SK-N-SH treated with all-trans-retinoic acid at 6 μM for 48 hours (cell line): ENCODE data around the gene SQSTM1.

ENCODE experiments used
- ATAC-seq: fragments of 200-7000 bp; cut with Tn5 transposase; 3 replicates; pipeline ENCODE4 v1.9.1; 2020; ENCODE audit warnings: mild to moderate bottlenecking, moderate library complexity
- BACH2 ChIP-seq: fragments of 250-450 bp; sonication (Bioruptor Pico); IDR thresholded peaks from 2 replicates; pipeline ENCODE4 v1.9.0; 2021; ENCODE audit warnings: mild to moderate bottlenecking, borderline replicate concordance
- CREB5 ChIP-seq: fragments of 250-450 bp; sonication (Bioruptor Pico); IDR thresholded peaks from 2 replicates; pipeline ENCODE4 v1.5.1; 2020; ENCODE audit warnings: low read depth, mild to moderate bottlenecking, moderate library complexity
- CSDC2 ChIP-seq: fragments of 250-450 bp; sonication (Bioruptor Pico); IDR thresholded peaks from 2 replicates; pipeline ENCODE4 v1.5.0; 2020; ENCODE audit warnings: mild to moderate bottlenecking, moderate library complexity
- CSRNP3 ChIP-seq: fragments of 250-450 bp; sonication (Bioruptor Pico); IDR thresholded peaks from 2 replicates; pipeline ENCODE4 v1.5.1; 2021; ENCODE audit warnings: mild to moderate bottlenecking, moderate library complexity
- ESRRG ChIP-seq: fragments of 250-450 bp; sonication (Bioruptor Pico); IDR thresholded peaks from 2 replicates; pipeline ENCODE4 v1.6.1; 2021; ENCODE audit warnings: mild to moderate bottlenecking
- GLIS3 ChIP-seq: fragments of 250-450 bp; sonication (Bioruptor Pico); IDR thresholded peaks from 2 replicates; pipeline ENCODE4 v1.5.0; 2020; ENCODE audit warnings: mild to moderate bottlenecking, moderate library complexity
- OSR1 ChIP-seq: fragments of 250-450 bp; sonication (Bioruptor Pico); IDR thresholded peaks from 2 replicates; pipeline ENCODE4 v1.8.0; 2022; ENCODE audit warnings: moderate library complexity, mild to moderate bottlenecking, inconsistent platforms
- PATZ1 ChIP-seq: fragments of 250-450 bp; sonication (Bioruptor Pico); IDR thresholded peaks from 2 replicates; pipeline ENCODE4 v1.8.0; 2020; ENCODE audit warnings: mild to moderate bottlenecking, moderate library complexity, borderline replicate concordance
- PPARA ChIP-seq: fragments of 250-450 bp; sonication (Bioruptor Pico); IDR thresholded peaks from 2 replicates; pipeline ENCODE4 v1.5.0; 2020; ENCODE audit warnings: mild to moderate bottlenecking, borderline replicate concordance
- RARB ChIP-seq: fragments of 250-450 bp; sonication (Bioruptor Pico); IDR thresholded peaks from 2 replicates; pipeline ENCODE4 v1.8.0; 2021; ENCODE audit warnings: mild to moderate bottlenecking, moderate library complexity
- SNAI2 ChIP-seq: fragments of 250-450 bp; sonication (Bioruptor Pico); IDR thresholded peaks from 2 replicates; pipeline ENCODE4 v1.5.0; 2020; ENCODE audit warnings: mild to moderate bottlenecking, moderate library complexity
- TCF4 ChIP-seq: fragments of 250-450 bp; sonication (Bioruptor Pico); IDR thresholded peaks from 2 replicates; pipeline ENCODE4 v1.8.0; 2021; ENCODE audit warnings: mild to moderate bottlenecking, moderate library complexity, borderline replicate concordance
- TOX ChIP-seq: fragments of 250-450 bp; sonication (Bioruptor Pico); IDR thresholded peaks from 2 replicates; pipeline ENCODE4 v1.8.0; 2021; ENCODE audit warnings: mild to moderate bottlenecking, moderate library complexity, borderline replicate concordance
- TSHZ2 ChIP-seq: fragments of 250-450 bp; sonication (Bioruptor Pico); IDR thresholded peaks from 2 replicates; pipeline ENCODE4 v1.5.0; 2020; ENCODE audit warnings: mild to moderate bottlenecking, moderate library complexity
- ZFP3 ChIP-seq: fragments of 250-450 bp; sonication (Bioruptor Pico); IDR thresholded peaks from 2 replicates; pipeline ENCODE4 v1.5.0; 2020; ENCODE audit warnings: mild to moderate bottlenecking, moderate library complexity
- ZFP30 ChIP-seq: fragments of 450-650 bp; formaldehyde crosslinking; IDR thresholded peaks from 2 replicates; pipeline ENCODE4 v1.5.0; 2022; ENCODE audit warnings: mild to moderate bottlenecking, moderate library complexity
- ZNF565 ChIP-seq: fragments of 450-650 bp; formaldehyde crosslinking; conservative IDR thresholded peaks from 2 replicates; pipeline ENCODE4 v1.5.0; 2020; ENCODE audit warnings: low read depth, mild to moderate bottlenecking, moderate library complexity
- ZNF70 ChIP-seq: fragments of 450-650 bp; formaldehyde crosslinking; IDR thresholded peaks from 2 replicates; pipeline ENCODE4 v1.5.0; 2020; ENCODE audit warnings: mild to moderate bottlenecking, moderate library complexity
- ZNF8 ChIP-seq: fragments of 450-650 bp; formaldehyde crosslinking; IDR thresholded peaks from 2 replicates; pipeline ENCODE4 v1.5.0; 2020; ENCODE audit warnings: mild to moderate bottlenecking, moderate library complexity

The SQSTM1 gene

GRCh38 chr5:179798144-179798770 lies 22.4 kb upstream of the SQSTM1 start:
- no peak for TF ChIP-seq GLIS3 (CRISPR knock-in tag)
- no peak for TF ChIP-seq TSHZ2 (CRISPR knock-in tag)
- TF ChIP-seq ZNF565 (CRISPR knock-in tag) = no peak
- TF ChIP-seq ZNF8 (CRISPR knock-in tag) = no peak
- TF ChIP-seq TOX = no peak
- TF ChIP-seq PATZ1 (CRISPR knock-in tag) = no peak
- TF ChIP-seq ZNF70 (CRISPR knock-in tag) = no peak
- no peak for TF ChIP-seq ZFP3
- TF ChIP-seq CSRNP3 = no peak
- TF ChIP-seq TCF4 (CRISPR knock-in tag) = no peak
- no peak for TF ChIP-seq CREB5 (CRISPR knock-in tag)
- TF ChIP-seq OSR1 = no peak
- ATAC-seq = no peak

GRCh38 chr5:179798771-179799643 lies 21.7 kb upstream of the SQSTM1 start:
- no peak for ATAC-seq
- TF ChIP-seq ZFP30 (CRISPR knock-in tag) = no peak
- TF ChIP-seq CSRNP3 = no peak
- TF ChIP-seq PPARA (CRISPR knock-in tag) = no peak
- no peak for TF ChIP-seq ZNF8 (CRISPR knock-in tag)
- no peak for TF ChIP-seq ESRRG
- TF ChIP-seq SNAI2 (CRISPR knock-in tag) = no peak
- TF ChIP-seq ZNF565 (CRISPR knock-in tag) = no peak
- TF ChIP-seq PATZ1 (CRISPR knock-in tag) = no peak
- no peak for TF ChIP-seq BACH2 (CRISPR knock-in tag)
- TF ChIP-seq CSDC2 (CRISPR knock-in tag) = no peak
- no peak for TF ChIP-seq RARB (CRISPR knock-in tag)
- no peak for TF ChIP-seq CREB5 (CRISPR knock-in tag)
